ENCODE data around the gene PYGO1.
"Not testable (repeated sequence)": the region's sequence is repeated elsewhere in the genome, so short reads cannot be mapped to it uniquely, and the experiment has no call there.

PYGO1 gene

DNA sequence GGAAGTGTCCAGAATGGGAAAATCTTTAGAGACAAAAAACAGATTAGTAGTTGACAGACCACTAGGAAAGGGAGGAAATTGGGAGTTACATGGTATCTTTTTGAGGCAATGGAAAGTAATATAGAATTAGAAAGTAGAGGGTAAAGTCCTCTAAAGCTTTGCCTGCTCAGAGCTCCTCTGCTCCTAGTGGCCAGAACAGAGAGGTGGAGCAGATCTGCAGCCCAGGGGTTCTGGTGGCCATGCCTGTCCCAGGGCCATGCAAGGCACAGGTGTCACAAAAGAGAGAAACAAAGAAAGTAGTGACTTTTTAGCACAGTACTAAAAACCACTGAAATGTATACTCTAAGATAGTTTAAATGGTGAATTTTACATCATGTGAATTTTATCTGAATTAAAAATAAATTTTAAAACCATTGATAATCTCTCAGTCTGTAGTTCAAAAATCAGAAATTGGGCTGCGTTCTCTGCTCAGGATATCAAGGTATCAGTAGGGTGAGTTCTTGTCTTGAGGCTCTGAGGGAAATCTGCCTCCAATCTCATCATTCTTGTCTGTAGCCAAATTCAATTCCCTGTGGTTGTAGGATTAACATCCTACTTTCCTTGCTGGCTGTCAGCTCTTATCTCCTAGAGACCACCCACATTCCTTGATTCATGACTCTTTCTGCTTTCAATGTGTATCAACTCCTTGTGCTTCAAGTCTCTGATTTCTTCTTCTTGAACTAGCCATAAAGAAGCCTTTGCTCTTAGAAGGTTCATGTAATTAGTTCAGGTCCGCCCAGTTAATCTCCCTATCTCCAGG lies 23.6 kb downstream of the PYGO1 start:
- DNase-seq (ENCODE audit: low read depth) = no peak

DNA sequence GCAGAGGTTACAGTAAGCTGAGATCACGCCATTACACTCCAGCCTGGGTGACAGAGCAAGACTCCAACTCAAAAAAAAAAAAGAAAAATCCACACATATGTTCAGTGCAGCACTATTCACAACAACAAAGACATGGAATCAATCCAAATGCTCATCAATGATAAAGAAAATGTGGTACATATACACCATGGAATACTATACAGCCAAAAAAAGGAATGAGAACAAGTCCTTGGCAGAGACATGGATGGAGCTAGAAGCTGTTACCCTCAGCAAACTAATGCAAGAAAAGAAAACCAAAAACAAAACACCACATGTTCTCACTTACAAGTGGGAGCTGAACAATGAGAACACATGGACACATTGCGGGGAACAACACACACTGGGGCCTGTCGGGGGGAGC lies 25.5 kb downstream of the PYGO1 start:
- no peak for DNase-seq (ENCODE audit: low read depth)

DNA sequence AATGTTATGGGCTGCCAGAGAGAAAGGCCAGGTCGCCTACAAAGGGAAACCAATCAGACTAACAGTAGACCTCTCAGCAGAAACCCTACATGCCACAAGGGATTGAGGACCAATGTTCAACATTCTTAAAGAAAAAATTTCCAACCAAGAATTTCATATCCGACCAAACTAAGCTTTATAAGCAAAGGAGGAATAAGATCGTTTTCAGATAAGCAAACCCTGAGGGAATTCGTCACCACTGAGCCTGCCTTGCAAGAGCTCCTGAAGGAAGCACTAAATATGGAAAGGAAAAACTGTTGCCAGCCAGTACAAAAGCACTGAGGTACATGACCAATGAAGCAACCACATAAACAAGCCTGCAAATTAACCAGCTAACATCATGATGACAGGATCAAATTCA lies 33.1 kb downstream of the PYGO1 start:
- DNase-seq (ENCODE audit: low read depth) = no peak

DNA sequence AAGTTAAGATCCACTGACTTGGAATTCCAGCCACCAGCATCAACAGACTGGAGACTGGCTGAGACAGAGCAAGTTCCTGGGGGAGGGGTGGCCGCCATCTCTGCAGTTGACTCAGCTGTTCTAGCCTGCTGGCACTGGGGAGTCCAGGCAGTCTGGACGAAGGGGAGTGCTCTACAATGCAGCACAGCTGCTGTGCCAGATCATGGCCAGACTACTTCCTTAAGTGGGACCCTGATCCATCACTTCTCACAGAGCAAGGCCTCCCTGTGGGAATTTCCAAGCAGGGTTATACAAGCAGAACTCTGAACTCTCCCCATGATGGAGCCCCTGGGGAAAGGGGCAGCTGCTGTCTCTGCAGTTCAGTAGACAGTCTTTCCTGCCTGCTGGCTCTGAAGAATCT lies 35.2 kb downstream of the PYGO1 start:
- DNase-seq (ENCODE audit: low read depth) = no peak

DNA sequence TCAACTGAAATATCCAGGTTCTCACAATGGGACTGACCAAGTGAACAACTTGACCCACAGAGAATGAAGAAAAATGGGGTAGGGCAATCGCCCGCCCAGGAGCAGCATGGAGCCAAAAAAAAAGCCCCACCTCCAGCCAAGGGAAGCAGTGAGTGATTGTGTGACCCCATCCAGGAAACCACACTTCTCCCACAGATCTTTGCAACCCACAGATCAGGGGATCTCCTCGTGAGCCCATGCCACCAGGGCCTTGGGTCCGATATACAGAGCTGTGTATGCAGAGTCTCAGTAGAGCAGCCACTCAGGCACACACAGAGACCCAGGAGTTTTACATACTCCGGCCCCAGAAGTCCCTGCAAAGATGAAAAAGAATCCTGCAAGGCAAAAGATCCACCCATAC lies 35.7 kb downstream of the PYGO1 start:
- DNase-seq (ENCODE audit: low read depth) = no peak

DNA sequence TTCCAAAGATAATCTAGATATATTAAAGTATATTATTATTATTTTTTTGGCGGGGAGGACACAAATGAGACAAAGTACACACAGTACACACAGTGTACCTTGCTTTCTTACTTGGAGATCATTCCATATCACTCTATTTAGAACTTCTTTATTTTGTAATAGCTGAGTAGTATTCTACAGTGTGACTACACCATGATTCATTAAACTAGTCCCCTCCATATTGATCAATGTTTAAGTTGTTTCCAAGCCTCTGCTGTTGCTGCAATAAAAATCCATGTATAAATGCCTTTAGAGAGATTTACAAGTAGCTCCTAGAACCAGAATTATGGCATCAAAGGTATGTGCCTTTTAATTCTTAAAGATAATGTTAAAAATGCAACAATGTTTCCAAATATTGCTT lies 38.8 kb downstream of the PYGO1 start:
- DNase-seq (ENCODE audit: low read depth) = no peak

DNA sequence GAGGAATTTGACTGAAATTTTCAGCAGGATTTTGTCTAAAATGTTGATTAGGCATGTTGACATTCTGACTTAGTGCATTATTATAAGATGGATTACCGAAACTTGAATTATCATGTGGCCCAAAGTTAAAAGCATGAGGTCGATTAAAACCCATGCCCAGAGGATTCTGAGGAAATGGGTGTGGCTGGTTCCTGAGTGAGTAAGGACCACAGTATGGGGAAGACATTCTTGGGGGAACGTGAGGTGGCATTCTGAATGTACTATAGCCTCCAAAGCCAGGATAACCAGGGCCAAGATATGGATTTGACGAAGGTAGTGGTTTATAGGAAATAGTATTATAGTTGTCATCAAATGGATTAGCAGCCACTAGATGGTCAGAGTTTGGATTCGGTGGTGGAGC lies 41.4 kb downstream of the PYGO1 start:
- DNase-seq (ENCODE audit: low read depth) = peak; percentile 69

DNA sequence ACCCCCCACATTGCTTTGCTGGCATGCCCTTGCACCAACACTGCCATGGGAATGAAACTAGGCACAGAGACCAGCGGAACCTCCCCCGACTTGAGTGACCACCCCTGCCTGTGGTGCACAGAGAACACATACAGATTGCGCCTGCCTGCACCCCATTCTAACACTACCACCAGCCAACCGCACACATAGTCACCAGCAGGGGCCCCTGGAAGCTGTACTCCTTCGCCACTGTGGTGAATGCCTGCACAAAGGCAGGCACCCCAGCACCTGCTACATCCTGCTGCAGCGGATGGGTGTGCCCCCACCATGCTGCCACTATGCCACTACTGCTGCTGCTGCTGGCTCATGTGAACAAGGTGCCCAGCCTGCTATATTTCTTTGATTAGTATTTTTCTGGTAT lies 52.7 kb downstream of the PYGO1 start:
- DNase-seq (ENCODE audit: low read depth) = no peak

DNA sequence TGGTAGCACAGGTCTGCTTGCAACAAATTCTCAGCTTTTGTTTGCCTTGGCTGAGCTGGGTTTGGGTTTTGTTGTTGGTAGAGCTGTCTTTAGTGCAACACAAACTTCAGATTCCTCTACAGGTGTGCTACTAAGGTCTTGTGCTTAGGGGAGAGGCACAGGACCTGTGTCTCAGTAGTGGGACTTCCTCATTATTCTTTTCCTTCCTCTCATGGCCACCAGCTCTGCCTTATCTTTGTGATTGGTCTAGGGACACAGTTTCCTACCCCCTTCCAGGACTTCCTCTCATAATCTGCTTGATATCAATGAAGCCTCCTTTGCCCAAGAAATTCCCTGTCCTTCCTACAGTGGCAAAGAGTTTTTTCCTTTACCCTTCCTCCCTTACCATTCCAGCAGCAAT lies 55.2 kb downstream of the PYGO1 start:
- DNase-seq (ENCODE audit: low read depth) = no peak

DNA sequence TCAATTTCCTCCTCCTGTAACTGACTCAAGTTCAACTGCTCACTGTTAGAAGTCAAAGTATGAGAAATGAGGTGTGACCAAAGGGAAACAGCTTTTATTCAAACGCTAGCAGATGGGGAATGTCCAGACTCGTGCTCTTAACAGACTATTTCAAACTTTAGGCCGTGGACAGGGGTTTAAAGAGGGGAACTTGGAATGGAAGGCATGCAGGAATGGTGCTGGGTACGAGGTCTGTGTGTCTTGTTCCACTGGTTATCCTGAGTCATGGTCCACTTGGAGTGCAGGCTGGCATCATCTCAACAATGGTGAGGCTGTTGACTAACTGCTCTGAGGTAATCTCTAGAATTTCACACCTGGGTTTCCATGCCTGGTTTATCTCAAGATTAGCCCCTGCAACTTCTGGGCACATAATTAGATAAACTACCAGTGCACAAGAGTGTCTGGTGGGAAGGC lies 57.3 kb downstream of the PYGO1 start:
- no peak for DNase-seq (ENCODE audit: low read depth)

DNA sequence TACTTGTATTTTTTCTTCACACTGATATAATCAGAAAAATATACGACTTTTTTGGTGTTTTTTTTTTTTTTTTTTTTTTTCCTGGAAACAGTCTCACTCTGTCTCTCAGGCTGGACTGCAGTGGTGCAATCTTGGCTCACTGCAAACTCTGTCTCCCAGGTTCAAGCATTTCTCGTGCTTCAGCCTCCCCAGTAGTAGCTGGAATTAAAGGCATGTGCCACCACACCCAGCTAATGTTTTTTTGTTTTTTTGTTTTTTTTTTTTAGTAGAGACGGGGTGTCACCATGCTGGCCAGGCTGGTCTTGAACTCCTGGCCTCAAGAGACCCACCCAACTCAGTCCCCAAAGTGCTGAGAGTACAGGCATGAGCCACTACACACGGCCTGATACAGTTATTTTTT lies 59.3 kb downstream of the PYGO1 start:
- DNase-seq (ENCODE audit: low read depth) = no peak

DNA sequence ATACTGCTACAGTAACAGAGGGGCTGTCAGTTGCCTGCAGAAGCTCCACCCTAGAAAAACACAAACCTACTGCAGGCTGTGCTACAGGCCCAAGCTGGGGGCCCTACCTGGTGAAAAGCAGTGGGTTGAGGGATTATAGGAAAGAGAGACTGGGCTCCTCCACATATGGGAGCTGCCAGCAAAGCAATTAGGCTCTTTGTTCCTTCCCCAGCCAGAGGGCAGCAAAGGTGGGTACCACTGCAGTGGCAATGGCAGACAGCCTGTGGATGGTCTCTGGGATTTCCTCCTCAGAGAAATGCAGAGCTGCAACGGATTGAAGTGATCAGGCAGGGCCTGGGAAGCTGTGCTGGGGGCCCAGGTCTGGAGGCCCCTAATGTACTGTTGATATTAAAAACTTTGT lies 61.0 kb downstream of the PYGO1 start:
- no peak for DNase-seq (ENCODE audit: low read depth)

DNA sequence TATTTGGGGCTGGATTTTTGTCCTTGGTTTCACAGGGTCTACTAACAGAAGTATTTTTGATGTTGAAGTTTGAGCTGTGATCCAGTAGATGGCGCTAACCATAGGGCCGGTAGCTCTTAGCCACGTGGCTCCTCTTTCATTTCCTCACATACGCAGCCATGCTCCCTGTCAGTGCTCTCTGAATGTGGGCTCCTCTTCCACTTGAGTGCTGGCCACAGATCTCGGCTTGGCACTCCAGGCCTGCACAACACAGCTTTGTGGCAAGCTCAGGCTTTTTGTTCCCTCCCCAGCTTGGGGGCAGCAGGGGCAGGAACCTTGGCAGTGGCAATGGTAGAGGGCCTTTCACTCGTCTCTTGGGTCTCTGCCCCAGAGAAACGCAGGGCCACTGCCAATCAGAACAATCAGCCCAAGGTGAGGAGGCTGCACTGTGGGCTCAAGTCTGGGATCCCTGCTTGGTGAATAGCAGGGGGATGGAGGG lies 61.5 kb downstream of the PYGO1 start:
- peak; percentile 30 for DNase-seq (ENCODE audit: low read depth)

DNA sequence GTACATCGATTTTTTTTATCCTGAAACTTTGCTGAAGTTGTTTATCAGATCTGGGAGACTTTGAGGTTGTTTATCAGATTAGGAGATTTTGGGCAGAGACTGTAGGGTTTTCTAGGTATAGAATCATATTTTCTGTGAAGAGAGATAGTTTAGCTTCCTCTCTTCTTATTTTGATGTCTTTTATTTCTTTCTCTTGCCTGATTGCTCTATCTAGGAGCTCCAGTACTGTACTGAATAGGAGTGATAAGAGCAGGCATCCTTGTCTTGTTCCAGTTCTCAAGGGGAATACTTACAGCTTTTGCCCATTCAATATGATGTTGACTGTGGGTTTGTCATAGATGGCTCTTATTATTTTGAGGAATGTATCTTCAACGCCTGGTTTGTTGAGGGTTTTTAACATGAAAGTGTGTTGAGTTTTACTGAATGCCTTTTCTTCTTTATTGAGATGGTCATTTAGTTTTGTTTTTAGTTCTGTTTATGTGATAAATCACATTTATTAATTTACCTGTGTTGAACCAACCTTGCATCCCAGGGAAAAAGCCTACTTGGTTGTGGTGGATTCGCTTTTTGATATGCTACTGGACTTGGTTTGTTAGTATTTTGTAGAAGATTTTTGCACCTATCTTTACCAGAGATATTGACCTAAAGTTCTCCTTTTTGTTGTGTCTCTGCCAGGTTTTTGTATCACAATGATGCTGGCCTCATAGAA lies 65.2 kb downstream of the PYGO1 start:
- DNase-seq (ENCODE audit: low read depth) = no peak

DNA sequence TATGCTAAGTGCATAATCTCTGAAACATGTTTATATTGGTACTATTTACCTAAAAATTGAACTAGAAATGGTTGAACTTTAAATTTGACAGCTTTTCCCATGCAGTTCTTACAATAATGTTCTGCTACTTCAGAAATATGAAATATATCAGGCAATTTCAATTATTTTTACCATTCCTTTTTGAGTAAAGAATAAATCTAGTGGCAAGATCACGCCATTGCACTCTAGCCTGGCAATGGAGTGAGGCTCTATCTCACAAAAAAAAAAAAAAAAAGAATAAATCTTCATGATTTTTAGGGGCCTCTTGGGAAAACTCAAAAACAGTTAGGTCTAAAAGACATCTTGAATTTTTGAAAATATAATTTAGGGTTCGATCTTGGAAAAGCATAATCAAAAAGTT lies 69.5 kb downstream of the PYGO1 start:
- no peak for DNase-seq (ENCODE audit: low read depth)

DNA sequence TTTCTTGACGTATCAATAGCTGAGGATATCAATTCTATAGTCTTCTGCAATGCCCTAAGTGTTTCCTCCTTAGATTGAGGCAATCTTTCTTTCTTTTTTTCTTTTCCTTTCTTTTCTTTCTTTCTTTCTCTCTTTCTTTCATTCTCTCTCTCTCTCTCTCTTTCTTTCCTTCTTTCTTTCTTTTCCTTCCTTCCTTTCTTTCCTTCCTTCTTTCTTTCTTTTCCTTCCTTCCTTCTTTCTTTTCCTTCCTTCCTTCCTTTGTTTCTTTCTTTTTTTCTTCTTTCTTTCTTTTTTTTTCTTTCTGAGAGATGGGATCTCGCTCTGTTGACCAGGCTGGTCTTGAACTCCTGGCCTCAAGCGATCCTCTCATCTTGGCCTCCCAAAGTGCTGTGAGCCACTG lies 70.1 kb downstream of the PYGO1 start:
- no peak for DNase-seq (ENCODE audit: low read depth)

DNA sequence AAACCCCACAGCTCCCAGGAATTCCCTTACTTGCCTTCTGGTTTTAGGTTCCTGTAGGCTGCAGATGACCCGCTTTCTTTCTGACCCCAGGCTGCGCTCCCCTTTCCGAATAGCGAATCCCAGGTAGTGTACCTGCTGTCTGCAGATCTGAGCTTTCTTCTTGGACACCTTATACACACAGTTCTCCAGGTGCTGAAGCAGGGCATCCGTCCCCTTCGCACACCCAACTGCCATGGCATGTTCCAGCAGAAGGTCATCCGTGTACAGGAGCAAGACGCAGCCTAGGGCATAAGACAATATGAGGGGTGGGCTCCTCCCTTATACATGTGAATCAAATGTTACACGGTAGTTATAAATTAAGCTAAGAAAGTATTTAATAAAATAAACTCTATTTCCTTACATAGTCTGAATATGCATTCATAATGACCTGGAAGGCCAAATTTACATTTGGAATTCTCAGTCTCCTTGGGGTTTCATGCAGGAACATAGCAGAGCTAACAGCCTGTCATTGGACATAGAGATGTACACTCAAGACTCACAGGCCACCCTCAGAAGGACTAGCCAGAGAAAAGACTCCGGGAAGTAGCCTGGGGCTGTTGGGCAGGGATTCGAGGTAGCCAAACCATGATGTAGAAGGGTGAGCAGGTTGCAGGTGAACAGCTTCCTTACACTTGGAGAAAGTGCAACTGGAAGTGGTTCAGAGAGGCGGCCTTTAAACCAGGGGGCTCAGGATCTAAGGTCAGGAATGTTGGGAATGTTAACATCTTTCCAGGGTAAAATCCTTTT lies 72.0 kb downstream of the PYGO1 start:
- DNase-seq (ENCODE audit: low read depth) = no peak

DNA sequence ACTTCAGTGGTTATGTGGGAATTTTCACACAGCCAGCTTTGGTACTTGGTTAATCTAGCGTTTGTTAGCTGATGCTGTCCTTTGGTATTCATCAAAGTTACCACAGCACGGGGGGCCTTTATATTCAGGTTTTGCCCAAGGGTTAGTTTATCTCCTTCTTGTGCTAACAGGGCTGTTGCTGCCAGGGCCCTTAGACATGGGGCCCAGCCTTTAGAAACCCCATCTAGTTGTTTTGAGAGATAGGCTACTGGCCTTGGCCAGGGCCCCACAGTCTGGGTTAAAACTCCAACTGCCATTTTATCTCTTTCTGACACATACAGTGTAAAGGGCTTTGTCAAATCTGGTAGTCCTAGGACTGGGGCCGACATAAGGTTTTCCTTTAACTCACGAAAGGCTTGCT lies 72.7 kb downstream of the PYGO1 start:
- DNase-seq (ENCODE audit: low read depth) = no peak

DNA sequence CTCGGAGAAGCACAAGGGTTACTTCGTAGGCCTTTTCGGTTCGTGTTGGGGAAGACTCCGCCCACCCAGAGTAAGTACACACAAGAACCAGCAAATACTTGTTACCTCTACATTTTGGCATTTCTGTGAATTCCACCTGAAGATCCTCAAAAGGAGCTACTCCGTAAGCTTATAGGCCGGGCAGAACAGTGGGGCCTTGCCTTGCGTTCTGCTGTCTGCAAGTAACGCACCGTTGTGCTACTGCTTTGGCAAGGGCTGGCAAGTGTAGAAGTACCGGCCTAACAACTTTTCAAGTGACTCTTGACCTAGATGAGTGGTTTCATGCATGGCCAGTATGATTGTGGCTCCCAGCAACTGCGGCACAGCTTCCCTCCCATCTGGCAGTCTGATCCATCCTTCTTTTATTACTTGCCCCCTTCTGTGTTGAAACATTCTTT lies 73.7 kb downstream of the PYGO1 start:
- no peak for DNase-seq (ENCODE audit: low read depth)

DNA sequence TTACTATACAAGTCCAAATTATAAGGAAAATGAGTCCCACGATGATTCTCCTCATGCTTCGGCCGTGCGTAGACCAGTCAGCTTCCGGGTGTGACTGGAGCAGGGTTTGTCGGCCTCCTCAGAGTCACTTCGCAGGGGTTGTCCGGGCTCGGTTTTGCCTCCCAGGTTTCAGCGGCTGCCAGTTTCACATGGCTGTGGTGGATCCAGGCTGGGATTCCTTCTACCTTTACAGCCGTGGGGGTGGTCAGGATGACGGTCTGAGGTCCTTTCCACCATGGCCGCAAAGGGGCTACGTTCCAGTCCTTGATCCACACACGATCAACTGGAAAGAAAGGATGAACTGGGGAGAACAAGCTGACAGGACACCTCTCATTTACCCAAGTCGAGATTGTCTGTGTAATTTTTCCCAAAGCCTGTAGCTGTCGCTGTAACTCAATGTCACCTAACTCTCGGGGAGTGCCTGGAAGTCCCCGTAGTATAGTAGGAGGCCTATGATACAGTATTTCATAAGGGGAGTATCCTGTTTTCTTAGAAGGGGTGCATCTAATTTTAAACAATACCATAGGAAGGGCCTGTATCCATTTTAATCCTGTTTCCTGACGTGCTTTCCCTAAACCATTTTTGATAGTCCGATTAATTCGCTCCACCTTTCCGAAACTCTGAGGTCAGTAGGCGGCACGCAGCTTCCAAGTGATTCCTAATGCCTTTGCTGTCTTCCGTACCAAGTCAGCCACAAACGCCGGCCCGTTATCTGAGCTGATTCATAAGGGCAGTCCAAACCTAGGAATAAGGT lies 74.3 kb downstream of the PYGO1 start:
- not testable (repeated sequence) for DNase-seq (ENCODE audit: low read depth)

DNA sequence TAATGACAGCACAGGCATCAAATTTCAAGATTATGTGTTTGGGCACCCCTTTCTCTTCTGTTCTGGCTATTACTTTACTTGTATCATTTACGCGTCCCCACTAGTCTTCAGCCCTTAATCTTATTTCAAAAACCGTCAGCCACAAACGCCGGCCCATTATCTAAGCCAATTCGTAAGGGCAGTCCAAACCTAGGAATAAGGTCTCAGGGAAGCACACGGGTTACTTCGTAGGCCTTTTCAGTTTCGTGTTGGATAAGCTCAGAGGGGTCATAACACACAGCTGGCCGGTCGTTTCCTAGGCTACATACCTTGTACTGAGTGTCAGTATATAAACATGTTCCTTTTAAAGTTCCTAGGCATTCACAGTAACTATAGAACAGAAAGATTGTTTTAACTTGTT lies 75.0 kb downstream of the PYGO1 start:
- DNase-seq (ENCODE audit: low read depth) = no peak

DNA sequence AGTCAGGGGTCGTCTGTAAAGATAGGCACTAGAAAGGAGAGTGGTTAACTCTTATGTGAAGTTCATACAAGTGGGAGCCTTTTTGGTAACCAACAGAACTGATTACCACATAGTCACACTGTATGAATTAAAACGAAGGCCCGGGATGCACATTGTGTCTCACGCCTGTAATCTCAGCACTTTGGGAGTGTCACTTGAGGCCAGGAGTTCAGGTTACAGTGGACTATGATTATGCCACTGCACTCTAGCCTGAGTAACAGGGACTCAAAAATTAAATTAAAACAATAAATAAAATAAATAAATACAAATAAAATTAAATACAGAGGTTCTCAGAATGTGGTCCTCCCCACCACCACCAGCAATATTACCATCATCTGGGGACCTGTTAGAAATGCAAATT lies 80.6 kb downstream of the PYGO1 start:
- no peak for DNase-seq (ENCODE audit: low read depth)
